CD4-positive, alpha-beta T cell treated with Interleukin-1 beta for 1 hour (primary cell): Measurements from ENCODE around the gene PRRX2.
A peak's percentile ranks its signal among the peaks of the same experiment; 100 is the strongest.

Source experiments
- DNase-seq, 2 donors: peaks; one replicate each; pipeline ENCODE4 v3.0.0-alpha.2; 2020 to 2022

Gene PRRX2

DNA sequence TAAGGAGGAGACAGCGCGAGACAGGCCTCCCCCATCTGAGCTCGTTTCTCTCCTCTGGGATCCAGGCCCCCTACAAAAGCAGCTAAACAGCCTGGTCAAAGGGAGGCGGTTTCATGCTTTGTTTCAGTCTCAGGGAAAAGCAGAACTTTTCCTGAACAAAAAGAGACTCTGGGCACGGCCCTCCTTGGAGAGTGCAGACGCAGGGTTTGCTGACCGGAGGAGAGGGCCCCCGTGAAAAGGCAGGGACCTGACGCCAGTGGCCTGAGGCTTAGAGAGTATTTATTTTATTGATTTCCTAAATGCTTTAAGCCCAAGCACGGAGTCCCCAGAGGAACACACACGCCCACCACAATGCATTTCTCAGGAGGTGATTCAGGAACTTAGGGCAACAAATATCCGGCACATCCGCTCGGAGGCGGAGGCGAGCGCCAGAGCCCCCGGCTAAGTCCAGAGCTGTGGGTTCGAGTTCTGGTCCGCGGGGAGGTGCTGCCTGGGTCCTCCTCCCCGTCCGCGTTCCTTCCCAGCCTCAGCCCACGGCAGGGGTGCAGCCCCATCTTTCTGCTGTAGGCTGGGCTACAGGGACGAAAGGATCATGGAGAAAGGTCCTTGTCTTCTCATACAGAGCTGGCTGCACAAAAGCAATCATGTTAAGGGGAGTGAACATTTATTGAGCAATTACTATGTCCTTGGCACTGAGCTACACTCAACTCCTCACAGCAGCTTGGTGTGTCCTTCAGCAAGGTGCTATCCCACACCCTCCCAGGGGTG lies 47.4 kb downstream of the PRRX2 start:
- no peak for DNase-seq

DNA sequence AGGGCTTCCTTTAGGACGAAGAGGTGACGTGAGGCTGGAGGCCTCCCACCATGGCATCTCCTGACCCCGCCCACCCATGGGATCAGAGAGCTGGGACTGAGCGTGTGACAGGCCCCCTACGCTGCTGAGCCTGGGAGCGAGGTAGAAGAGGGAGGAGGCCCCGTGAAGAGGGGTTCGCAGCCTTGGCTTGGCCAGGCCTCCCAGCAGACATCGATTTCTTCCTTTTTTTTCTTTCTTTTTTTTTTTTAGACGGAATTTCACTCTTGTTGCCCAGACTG lies 47.9 kb downstream of the PRRX2 start:
- DNase-seq, result no peak

DNA sequence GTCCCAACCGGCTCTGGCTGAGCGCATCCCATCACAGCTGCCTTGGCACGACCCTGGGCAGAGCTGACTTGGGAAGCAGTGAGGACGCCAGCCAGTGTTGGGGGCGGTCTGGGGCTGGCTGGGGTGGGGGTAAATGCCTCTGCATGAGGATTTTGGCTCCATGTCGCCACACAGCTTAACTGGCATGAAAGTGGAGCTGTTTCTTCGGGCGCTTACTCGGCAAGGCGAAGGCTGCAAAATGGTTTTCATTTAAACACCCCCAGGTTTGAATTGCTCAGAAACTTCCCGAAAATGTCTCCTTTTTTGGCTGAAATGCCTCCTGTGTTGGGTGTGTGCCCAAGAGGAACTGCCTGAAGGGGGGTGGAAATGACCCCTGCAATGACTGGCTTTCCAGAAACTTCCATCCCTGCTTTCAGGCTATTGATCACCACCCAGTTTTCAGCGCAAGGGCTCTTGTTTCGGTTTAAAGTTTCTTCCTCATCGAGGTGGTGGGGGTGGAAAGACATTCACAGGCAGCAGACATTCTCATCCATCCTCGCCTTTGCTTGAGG lies 49.1 kb downstream of the PRRX2 start:
- DNase-seq, result no peak

DNA sequence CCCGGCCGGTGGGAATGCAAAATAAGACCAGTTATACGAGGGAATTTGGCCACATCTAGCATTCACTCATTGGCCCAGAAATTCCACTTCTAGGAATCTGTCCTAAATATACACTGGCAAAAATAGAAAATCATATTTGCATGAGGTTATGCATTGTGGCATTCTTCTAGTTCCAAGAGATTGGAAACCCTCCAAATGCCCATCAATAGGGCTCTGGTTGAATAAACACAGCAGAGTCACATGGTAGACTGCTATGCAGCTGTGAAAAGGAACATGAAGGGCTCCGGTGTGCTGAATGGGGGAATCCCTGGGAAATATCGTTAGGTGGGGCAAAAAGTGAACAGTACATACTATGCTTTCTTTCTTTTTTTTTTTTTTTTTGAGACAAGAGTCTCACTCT lies 50.6 kb downstream of the PRRX2 start:
- no peak for DNase-seq

DNA sequence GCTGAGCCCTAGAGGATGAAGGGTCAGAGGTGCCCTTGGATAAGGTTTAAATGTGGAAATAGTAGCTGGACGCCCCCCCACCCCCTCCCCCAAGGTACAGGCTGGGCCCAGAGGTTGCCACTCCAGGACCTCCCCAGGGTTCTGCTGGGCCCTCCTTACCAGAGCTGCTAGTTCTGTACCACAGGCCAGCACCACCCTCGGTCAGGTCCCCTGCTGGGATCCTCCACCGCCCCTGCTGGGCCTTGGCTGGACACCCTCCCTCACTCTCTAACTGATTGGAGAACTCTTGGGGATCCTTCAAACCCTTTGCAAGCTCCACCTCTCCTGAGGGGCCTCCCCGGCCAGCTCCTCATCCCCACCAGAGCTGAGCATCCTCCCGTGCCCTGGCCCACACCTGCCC lies 52.5 kb downstream of the PRRX2 start:
- no peak for DNase-seq

DNA sequence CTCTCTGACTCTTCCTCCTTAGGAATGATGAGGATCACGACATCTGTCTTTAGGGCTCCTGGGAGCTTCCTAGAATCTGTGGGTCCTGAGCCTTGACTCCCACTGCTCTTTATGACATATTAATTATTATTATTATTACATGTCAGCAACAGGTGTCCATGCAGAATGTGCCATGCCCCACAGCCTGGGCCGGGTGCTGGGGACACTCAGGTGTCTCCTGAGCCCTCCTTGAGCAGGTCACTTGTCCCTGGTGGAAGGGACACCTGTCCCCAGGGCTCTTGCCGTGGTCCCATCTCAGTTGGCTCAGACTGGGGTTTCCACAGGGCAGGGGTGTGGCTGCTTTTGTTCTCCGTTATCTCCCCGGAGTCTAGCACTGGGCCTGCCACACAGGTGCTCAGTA lies 53.2 kb downstream of the PRRX2 start:
- no peak for DNase-seq

DNA sequence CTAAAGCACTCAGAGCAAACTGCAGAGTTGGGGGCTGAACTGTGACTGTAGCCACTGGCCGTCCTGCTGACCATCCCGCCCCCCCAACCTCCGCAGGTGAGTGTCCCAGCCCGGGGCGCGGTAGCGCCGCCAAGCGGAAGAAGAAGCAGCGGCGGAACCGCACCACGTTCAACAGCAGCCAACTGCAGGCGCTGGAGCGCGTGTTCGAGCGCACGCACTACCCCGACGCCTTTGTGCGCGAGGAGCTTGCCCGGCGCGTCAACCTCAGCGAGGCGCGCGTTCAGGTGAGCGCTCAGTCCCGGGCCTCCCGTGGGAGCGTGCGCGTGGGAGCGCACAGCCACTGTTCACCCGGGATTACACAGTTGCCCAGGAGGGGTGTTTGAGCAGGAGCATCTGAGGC lies 53.7 kb downstream of the PRRX2 start:
- DNase-seq, result no peak

DNA sequence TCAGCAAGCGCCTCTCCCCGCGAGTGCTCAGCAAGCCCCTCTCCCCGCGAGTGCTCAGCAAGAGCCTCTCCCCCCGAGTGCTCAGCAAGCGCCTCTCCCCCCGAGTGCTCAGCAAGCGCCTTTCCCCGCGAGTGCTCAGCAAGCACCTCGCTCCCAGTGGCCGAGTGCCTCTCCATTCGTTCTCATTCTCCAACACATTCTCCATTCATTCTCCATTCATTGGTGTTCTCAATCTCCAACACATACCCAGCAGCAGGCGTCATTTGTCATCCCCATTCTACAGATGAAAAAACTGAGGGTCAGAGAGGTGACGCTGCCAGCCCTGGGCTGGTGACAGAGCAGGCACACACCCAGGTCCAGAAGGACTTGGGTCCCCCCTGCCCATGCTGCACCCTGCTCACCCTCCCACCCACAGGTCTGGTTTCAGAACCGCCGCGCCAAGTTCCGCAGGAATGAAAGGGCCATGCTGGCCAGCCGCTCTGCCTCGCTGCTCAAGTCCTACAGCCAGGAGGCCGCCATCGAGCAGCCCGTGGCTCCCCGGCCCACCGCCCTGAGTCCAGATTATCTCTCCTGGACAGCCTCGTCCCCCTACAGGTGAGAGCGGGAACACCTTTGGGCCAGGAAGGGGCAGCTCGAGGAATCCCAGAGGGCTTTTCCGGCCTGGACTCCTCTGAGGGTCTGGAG lies 54.9 kb downstream of the PRRX2 start:
- DNase-seq, result no peak

DNA sequence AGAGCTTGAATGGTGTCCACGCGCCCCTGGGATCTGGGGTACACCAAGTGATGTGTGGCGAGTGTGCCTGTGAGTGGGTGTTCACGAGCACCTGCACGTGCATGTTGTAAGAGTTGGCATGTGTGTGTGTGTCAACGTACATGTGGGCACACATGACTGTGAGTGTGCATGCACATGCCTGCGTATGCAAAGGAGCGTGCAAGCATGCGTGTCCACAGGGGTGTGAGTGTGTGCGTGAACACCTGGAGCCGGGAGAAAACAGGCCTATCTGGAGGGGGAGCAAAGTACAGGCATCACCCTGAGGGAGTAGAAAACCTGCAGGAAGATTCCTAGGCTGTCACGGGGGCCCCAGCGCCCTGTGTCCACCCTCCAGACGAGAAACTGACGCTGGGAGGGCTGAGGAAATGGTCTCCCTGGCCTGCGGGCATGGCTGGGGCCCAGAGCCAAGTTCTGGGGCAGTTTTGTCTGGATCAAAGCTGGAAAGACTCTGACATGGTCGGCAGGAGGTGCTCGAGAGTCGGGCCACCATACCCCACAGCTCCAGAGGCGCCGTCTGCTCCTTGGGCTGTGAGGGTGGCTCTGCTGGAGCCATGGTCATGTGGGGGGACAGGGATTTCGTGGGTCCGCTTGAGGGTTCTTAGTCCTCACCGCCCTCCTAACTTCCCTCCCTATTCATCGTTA lies 55.6 kb downstream of the PRRX2 start:
- no peak for DNase-seq

DNA sequence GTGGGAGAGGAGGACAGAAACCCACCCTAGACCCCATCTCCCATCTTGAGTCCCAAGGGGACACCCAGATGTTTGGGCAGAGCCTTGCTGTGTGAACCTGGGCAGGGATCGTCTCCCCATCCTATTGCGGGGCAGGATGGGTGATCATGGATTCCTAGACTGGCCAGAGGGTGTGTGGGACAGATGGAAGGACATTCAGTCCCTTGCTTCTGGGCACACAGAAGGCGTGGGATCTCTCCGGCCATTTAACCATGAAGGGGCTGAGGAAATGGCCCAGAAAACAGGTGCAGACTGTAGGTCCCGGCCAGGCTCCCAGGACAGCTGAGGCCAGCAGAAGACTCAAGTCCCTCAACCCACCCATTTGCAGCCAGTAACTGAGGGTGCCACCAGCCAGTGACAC lies 57.5 kb downstream of the PRRX2 start:
- DNase-seq, result no peak

DNA sequence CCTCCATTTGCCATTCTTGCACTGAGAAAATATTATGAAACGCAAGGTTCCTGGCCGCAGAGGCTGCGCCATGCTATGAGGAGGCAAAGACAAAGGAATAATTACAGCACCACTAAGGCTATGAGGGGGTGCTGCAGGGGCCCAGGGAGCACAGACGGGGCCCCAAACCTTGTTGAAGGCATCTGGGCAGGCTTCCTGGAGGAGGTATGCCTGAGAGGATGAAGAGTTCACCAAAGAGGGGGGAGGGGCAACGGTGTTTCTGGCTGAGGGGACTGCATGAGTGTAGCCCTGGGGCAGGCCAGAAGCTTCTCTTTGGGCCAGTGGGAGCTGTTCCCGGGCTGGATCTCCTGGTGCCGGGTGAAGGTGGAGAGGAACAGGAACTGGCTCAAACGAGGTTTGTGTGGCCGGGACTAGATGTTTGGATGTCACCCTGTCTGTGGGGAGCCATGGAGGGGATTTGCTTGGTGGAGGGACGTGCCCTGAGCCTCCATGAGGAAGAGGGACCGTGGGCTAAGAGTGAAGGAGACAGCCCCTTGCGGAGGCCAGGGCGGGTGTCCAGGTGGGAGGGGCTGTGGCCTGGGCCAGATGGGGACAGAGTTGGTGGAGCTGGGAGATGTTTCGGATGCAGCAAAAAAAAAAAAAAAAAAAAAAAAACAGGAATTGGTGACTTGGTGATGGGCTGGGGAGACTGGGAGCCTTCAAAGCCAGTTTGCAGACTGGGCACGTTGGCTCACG lies 59.2 kb downstream of the PRRX2 start:
- DNase-seq, result no peak

DNA sequence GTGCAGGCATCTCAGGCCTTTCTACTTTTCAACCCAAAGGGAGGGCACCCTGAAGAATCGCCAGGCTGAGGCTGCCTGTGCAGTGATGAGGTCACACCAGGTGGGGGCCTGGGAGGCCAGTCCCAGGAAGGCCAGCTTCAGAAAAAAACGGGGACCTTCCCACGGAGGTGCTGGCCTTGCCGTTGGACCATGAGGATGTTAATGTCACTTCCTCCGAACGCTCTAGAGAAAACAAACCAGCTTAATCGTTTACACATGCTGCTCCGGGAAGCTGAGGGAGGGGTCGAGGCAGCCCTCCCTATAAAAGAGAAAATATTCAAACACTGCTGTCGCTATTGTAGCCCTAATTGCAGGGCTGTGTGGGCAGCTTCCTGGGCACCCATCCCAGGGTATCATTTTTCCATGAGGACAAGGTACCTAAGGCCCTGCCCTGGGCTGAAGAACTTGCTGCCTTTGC lies 60.4 kb downstream of the PRRX2 start:
- DNase-seq, result no peak

DNA sequence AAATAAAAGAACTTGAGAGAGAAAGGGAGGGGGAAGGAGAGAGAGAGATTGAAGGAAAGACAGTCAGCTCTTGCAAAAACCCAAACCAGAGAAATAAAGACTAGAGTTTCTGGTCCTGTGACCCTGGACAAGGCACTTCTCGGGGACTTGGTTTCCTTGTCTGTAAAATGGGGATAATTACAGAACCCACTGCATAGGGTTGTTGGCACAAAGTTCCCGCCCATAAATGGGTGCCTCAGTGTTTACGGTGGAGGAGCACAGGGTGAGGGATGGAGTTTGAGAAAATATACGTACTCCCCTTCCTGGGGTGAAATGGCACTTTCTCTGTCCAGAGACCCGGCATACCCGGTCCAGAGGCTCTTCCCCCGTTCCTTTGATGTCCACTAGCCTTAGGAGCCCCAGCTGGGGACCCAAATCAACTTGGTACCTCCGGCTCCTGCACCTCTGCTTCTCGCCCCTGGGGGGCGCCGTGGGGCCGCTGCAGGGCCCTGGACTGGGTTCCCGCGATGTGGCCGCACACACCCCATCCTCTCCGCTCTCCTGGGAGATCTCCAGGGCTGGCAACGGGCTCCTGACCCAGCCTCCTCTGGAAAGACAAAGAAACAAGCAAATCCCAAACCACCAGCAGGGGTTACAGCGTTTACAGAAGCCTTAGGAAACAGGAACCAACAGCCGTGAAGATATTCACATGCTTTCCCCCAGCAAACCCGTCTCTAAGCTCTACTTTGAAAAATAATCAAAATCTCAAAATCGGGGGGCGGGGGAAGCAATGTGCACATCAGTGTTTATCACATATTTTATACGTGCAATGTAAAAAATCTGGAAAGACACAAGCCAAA lies 61.1 kb downstream of the PRRX2 start:
- peak; percentile 55 to 56 for DNase-seq

DNA sequence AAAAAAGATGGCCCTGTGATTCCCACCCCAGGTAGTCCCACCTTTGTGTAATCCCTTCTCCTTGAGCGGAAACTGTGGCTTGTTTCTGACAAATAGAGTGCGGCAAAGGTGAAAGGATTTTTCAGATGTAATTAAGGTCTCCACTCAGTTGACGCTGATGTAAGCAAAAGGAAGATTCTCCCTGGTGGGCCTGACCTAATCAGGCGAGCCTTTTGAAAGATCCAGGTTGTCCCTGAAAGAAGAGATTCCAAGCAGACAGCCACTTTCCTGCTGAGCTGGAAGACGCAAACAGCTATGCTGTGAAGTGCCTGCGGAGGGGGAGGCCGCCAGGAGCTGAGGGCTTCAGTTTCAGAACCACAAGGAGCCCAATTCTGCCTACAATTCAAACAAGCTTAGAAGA lies 63.3 kb downstream of the PRRX2 start:
- DNase-seq, result no peak

DNA sequence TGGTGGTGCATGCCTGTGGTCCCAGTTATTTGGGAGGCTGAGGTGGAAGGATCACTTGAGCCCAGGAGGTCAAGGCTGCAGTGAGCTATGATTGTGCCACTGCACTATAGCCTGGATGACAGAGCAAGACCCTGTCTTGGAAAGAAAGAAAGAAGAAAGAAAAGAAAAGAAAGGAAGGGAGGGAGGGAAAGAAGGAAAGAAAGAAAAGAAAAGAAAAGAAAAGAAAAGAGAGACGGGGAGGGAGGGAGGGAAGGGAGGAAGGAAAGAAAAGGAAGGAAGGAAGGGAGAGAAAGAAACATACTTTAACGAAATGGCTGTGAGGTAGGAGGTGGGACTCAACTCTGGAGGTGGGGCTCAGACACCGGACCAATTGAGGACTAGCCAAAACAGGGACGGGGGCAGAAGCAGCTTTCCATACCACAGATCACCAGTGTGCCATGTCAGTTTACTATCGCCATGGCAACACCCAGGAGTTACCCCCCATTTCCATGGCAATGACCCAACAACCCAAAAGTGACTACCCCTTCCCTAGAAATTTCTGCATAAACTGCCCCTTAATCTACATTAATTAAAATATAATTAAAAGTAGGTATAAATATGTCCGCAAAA lies 66.1 kb downstream of the PRRX2 start:
- no peak for DNase-seq

DNA sequence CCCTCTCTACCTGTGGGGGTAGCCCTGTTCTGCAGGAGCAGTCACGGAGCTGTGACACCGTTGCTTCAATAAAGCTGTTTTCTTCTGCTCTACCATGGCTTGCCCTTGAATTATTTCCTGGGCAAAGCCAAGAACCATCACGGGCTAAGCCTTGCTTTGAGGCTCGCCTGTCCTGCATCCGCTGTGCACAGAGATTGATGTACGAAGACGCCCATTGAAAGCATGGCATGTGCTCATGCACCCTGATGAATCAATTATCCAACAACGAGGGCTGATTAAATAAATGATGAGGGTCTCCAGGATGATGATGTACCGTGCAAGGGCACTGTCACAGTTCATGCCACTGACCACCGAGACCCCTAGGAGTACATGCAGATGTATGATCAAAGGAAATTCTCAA lies 66.7 kb downstream of the PRRX2 start:
- no peak for DNase-seq

DNA sequence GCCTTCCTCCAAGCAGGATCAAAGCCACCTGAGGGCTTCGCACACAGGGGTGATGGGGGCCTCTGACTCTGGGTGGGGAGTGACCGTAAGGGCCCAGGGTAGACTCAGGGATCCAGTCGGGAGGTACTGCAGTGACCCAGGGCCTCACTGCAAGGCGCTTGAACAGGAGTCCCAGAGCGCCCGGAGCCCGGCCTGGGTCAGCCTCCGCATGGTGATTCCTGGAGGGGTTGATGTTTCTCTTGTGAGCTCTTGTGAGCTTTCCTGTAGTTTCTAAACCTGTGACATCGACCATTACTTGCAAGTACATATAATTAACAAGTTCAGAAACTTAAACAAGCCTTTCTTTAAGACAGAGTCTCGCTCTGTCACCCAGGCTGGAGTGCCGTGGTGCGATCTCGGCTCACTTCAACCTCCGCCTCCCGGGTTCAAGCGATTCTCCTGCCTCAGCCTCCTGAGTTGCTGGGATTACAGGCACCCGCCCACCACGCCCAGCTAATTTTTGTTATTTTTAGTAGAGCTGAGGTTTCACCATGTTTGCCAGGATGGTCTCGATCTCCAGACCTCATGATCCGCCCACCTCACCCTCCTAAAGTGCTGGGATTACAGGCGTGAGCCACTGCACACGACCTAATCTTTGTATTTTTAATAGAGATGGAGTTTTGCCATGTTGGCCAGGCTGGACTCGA lies 67.6 kb downstream of the PRRX2 start:
- no peak for DNase-seq

DNA sequence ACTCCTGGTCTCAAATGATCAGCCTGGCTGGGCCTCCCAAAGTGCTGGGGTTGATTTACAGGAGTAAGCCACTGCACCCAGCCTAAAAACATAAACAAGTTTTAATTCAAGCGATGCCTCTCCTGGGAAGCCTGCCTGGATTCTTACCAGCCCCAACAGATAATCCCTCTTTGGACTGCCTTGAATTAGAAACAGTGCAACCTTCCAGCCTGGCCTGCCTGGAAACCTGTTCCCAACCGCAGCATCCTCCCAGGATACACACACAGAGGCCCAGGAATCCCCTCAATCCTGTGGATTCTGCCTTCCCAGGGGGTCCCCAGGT lies 68.1 kb downstream of the PRRX2 start:
- no peak for DNase-seq

DNA sequence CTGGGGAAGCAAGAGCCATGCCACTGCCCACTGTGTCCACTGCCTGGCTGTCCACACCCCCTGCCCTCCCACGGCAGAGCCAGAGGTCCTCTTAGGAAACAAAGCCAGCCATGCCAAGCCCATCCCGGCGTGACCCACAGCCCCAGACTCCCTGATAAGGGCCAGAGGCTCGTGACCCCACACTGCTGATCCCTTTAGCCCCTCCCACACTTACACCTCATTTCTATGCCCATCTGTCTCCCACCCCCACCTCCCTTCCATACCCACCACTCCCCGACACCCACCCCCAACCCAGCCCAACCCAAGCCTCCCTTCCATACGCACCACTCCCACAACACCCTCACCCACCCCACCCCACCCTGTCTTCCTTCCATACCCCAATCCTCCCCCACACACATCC lies 70.1 kb downstream of the PRRX2 start:
- no peak for DNase-seq

DNA sequence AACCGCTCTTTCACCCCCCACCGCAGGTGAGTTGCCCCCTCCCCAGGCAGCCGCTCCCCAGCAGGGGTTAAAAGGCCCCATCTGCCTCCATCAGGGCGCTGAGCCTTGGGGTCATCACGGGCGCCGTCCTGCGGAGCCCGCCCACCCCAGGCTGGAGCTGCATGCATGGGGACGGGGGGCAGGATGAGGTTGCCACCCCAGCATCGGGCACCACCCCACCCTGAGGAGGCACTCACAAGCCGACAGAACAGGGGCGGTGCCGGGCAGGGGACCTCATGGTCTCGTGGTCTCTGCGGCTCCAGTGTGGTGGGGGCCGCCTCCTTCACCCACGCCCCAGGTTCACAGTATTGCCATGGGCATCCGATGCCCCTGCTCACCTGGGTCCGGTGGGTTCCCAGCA lies 70.9 kb downstream of the PRRX2 start:
- DNase-seq, result no peak

DNA sequence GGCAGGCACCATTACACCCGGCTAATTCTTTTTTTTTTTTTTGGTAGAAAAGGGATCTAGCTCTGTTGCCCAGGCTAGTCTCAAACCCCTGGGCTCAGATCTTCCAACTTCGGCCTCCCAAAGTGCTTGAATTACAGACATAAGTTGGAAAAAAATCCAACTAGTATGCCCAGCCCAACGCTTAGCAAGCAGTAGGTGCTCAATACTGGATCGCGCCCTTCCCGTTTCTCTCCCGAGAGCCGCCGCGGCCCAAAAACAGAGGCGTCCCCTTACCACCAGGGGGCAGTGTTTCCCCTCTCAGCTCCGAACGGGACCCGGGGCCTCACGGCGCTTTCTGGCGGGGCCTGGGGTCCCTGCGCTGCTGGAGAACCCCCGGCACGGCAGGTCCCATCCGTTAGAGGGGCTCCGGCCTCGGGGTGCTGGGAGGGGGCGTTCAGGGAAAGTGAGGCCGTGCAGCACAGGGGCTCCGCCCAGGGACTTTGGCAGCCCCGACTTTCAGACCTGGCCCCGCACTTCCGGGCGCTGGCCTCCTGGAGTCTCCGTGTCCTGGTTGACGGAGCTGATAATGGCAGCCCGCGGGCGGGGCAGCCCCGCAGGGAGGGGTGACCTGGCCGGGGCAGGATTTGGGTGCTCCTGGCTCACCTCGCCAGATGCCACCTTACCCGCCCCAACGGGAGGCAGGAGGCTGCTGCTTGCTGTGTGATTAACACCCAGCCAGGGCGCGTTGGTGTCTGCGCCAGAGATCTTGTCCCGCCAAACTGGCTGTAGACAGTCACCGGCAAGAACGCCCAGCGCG lies 72.2 kb downstream of the PRRX2 start:
- peak; percentile 80 to 85 for DNase-seq
